HG03066 (cell line): ENCODE results near the gene AP3B1.
"Not testable (repeated sequence)": the region's sequence is repeated elsewhere in the genome, so short reads cannot be mapped to it uniquely, and the experiment has no call there.

ENCODE experiments used
- ATAC-seq: cut with Tn5 transposase; IDR thresholded peaks from one replicate; pipeline ENCODE4 v1.9.1; 2021; ENCODE audit warnings: low read depth; ENCODE audit not compliant: unreplicated experiment

AP3B1 gene

GRCh38 chr5:78170335-78170734 lies 124.2 kb downstream of the AP3B1 start:
- ATAC-seq = not testable (repeated sequence)

GRCh38 chr5:78162253-78162862 lies 132.1 kb downstream of the AP3B1 start:
- ATAC-seq = no peak

DNA sequence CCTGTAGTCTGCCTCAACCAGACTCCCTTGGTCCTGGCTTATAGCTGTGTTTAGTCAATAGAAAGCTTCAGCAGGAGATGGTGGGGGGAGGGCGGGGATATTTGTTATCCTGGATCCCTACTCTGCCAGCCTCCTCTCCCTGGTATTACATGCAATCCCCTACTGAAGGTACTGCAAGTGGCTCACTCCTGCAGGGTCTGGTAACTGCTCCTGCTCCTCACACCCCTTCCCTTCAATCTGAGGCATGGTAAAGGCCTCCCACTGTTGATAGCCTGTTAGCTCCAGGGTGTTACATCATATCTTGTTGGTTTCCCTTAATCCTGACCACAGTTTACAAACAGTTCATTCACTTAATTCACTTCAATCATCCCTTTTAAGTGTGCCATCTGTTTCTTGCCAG lies 137.5 kb downstream of the AP3B1 start:
- no peak for ATAC-seq

DNA sequence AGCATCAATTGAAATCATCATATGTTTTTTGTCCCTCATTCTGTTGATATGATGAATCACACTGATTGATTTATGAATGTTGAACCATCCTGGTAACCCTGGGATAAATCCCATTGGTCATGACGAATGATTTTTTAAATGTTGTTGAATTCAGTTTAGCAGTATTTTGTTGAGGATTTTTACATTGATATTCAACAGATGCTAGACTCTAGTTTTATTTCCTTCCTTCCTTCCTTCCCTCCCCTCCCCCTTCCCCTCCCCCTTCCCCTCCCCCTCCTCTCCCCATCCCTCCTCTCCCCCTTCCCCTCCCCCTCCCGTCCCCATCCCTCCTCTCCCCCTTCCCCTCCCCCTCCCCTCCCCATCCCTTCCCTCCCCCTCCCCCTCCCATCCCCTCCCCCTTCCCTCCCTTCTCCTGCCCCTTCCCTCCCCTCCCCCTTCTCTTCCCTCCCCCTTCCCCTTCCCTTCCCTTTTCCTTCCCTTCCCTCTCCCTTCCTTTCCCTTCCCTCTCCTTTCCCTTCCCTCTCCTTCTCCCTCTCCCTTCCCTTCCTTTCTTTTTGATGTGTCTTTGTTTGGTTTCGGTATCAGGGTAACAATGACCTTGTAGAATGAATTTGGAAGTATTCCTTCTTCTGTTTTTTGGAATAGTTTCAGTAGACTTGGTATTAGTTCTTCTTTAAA lies 142.8 kb downstream of the AP3B1 start:
- ATAC-seq = no peak

DNA sequence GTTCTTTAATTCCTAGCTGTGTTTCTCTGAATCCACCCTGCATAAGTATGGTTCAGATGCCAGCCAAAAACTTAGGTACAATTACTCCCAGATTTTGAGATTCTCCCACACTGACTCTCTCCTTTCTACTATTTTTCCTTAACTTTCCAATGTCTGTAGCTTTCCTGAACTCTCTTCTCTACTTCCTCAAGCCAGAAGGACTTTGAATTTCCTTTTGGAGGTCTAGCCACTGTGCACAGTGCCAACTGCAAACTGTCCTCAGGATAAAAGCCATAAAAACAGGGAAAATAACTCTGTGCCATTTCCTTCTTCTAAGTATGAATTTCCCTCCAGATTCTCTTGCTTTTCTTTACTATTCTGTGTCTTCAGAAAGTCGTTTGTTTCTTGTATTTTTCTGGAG lies 157.2 kb downstream of the AP3B1 start:
- no peak for ATAC-seq

- ATAC-seq = no peak
Measured at GRCh38 chr5:78133423-78133822, 161.1 kb downstream of the AP3B1 start.

- ATAC-seq = no peak
Measured at GRCh38 chr5:78132507-78132906, 162.0 kb downstream of the AP3B1 start.

GRCh38 chr5:78129597-78129996 lies 164.9 kb downstream of the AP3B1 start:
- ATAC-seq = no peak

- ATAC-seq = no peak
Measured at GRCh38 chr5:78127875-78128274, 166.6 kb downstream of the AP3B1 start.

- no peak for ATAC-seq
Measured at GRCh38 chr5:78126536-78126935, 168.0 kb downstream of the AP3B1 start.

- no peak for ATAC-seq
Measured at GRCh38 chr5:78116167-78116566, 178.3 kb downstream of the AP3B1 start.

- no peak for ATAC-seq
Measured at GRCh38 chr5:78113689-78114264, 180.7 kb downstream of the AP3B1 start.

DNA sequence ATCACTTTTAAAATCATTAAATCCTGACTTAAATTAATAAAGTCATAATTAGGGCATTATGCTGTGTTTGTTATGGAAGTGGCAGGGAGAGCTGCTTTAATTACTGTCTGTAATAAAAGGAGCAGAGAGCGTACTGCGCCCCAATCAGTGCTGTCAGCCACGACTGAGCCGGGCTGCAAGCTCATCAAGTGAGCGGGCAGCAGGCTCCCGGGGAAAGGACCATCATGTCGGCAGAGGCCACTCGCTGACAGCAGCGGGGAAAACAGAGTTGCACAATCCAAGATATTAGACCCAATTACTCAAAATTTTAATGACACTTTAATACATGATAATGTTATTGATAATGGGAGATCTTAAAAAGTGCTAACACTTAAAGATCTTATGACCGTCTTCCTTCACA lies 181.6 kb downstream of the AP3B1 start:
- ATAC-seq = no peak

- no peak for ATAC-seq
Measured at GRCh38 chr5:78109891-78110324, 184.6 kb downstream of the AP3B1 start.

- ATAC-seq = no peak
Measured at GRCh38 chr5:78108564-78108963, 185.9 kb downstream of the AP3B1 start.

DNA sequence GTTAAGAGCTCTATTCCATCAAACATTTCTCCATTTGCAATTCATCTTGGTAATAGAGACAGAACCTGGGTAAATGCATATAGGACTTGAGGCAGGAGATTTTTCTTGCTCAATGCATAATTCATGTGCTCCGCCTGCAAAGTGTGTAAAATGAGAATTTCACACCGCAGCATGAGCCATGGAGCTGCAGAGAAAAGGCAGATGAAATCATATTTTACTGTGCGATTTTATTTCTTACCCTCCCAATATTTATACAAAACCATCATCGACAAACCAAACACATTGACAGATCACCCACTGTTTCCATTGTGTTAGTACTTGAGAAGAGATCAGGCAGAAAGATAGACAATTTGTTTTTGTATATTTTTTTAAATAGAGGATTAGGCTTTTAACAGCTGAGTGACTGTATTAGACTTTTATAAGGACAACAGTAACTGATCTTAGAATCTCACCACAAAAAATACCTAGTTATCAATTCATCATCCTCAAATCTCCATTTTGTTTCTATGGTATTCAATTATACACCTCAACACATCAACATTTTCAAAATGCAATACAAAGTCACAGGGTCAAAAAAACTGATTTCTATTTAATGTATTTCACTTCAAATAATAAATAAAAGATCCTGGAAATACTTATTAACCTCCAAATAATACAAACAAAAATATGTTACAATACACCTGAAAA lies 191.1 kb downstream of the AP3B1 start:
- no peak for ATAC-seq

DNA sequence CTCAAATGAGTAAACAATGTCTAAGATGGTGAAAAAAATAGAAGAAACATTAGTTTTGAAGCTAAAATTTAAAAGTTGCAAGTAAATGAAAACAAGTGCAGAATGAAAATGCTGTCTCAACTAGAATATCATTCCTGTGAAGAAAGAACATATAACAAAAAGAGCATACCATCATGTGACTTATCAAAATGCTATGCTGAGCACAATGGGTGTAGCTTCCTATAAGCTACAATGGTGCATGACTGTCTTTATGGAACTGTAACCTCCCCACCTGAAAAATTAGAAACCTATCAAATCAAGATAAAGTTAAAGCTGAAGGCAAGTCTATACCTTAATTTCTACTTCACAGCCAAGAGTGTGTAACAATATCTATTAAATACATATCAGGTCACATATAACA lies 192.0 kb downstream of the AP3B1 start:
- no peak for ATAC-seq

GRCh38 chr5:78095125-78095524 lies 199.4 kb downstream of the AP3B1 start:
- no peak for ATAC-seq

DNA sequence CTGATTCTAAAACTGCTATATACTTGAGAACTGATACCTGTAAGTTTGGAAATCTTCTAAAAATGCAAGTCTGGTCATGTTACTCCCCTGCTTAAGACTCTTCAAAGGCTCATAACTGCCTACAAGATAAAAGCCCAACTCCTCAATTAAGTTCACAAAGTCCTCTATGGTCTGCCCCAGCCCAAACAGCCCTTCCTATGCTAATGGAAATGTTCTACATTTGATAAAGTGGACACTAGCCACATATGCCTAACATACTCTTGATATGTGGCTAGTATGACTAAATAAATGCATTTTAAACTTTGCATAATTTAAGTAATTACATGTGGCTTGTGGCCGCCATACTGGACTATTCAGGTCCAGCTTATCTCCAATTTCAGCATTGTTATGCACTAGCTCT lies 204.5 kb downstream of the AP3B1 start:
- no peak for ATAC-seq

- ATAC-seq = no peak
Measured at GRCh38 chr5:78078858-78079257, 215.6 kb downstream of the AP3B1 start.

- ATAC-seq = no peak
Measured at GRCh38 chr5:78077369-78078068, 217.0 kb downstream of the AP3B1 start.
